Endothelial cell of hepatic sinusoid (primary cell): ENCODE measurements around the gene SLC9A9.

Source experiments
- in situ Hi-C: cut with HindIII; loops from 2 replicates; pipeline ENCODE4 v1.10.0; 2017; ENCODE audit warnings: low sequenced_read_pairs

The SLC9A9 gene

DNA sequence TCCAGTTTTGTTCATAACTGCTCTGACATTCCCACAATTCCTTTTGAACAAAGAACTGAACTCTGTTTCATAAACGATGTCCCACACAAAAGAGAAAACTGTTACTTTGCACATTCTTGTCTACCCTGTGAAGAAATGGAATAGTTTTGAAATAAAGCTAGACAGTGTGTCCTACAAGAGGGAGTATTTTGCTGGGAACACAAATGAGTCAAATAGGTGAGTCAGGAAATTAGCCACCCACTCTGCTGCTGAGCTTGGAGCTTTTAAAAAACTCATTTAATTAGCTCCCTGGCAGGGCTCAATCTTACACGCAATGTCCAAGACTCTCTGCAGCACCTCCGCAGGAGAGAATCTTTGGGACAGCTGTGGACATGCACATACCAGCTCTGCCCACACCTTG lies 193.4 kb downstream of the SLC9A9 start:
- in situ Hi-C loops: loop anchor here (25.0 kb wide), 1 partner anchor 543 kb away; the partner anchor contains the start of gene CHST2

DNA sequence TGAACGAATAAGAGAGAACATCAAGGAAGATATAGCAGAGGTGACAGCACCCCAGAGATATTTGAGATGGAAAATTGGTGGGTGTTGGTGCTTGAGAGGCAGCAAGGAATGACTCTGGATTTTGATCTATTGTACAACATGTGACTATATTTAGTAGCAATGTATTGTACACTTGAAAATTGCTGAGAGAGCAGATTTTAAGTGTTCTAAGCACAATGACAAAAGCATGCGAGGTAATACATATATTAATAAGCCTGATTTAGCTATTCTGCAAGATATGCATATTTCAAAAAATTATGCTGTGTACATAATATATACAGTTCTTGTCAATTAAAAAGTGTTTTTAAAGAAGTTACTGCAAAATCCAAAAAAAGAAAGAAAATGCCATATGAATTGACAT lies 194.3 kb downstream of the SLC9A9 start:
- in situ Hi-C loops: loop anchor here (25.0 kb wide), 1 partner anchor 542 kb away; the partner anchor contains the start of gene CHST2

DNA sequence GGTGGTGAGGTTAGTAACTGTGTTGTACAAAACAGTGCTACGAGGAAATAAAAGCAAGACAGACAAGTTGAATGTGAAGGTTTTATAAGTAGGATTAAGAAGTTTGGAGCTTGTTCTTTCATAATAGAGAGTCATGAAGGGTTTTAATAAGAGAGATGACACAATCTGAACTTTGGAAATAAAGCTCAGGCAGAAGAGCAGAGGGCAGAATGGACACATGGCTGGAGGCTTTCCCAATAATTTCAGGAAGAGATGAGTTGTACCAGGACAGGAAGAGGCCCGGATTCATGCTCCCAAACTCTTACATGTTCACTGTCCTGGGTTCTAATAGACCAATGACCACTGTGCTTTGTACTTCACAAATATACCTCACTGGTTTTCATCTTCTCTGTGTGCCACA lies 194.8 kb downstream of the SLC9A9 start:
- in situ Hi-C loops: loop anchor here (25.0 kb wide), 1 partner anchor 541 kb away; the partner anchor contains the start of gene CHST2

DNA sequence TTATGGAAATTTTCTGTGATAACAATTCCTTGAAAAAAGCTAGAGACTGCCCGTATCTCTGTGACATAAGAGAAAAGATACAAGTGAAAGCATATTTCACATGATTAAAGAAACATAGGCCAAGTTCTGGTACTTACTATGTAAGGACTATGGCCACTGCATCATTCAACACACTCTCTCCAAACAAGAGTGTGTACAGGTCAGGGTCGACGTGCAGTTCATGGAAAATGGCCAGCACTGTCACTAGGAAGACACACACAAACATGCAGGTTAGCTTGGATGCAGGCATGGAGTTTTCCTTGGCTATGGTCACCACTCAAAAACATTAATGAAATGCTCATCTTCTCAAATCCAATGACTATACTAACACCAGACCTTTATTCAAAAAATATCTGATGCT lies 196.2 kb downstream of the SLC9A9 start:
- in situ Hi-C loops: loop anchor here (25.0 kb wide), 1 partner anchor 540 kb away; the partner anchor contains the start of gene CHST2

DNA sequence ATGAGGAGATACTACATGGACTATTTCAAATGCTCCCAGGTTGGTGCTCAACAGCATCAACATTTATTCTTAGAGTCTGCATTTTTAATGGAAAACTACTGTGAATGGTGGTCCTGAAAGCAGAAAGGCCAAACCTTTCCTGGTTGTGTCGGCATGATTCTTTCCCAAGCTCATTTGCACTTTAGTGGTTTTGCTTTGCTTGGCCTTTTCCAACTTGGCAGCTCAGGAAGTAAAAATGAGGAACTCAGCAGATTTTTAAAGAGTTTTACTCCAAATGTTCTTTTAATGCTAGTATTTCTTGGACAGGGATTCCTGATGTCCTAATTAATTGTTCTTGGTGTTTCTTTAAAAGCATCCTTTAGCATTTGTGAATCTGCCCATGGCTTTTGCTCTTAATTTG lies 197.4 kb downstream of the SLC9A9 start:
- in situ Hi-C loops: loop anchor here (25.0 kb wide), 1 partner anchor 539 kb away; the partner anchor contains the start of gene CHST2

DNA sequence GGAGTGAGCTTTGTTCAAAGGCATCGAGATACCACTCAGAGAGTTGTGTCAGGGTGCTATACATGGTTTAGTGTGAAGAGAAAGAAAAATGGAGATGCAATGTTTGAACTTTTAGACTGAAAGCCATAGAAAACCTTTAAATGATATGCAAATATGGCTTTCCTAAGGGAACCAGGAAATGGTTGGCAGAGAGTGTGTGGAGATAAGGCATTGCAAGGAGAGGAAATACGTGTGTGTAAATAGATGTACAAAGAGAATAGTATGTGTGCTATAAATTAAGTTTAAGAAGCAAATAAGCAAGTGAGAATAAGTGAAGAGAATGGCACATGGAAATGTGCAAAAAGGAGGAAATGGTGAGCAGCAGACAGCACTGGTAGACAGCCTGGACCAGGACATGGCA lies 198.1 kb downstream of the SLC9A9 start:
- in situ Hi-C loops: loop anchor here (25.0 kb wide), 1 partner anchor 538 kb away; the partner anchor contains the start of gene CHST2

DNA sequence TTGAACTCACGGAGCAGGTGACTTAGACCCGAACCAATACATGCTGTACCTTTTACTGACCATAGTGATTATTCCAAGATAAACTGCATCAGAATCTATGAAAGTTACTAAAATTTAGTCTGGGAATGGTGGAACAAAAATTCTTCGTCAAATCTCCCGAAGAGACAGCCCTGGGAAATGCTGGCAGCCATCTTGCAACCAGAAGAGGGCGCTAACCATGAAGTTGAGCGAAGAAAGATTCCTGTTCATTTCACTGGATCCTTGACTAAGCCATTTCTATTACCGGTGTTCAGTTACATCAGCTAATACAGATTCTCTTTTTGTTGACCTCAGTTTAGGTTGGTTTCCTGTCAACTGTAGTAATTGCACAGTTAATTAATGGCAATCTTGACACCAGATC lies 199.6 kb downstream of the SLC9A9 start:
- in situ Hi-C loops: no loop called here

DNA sequence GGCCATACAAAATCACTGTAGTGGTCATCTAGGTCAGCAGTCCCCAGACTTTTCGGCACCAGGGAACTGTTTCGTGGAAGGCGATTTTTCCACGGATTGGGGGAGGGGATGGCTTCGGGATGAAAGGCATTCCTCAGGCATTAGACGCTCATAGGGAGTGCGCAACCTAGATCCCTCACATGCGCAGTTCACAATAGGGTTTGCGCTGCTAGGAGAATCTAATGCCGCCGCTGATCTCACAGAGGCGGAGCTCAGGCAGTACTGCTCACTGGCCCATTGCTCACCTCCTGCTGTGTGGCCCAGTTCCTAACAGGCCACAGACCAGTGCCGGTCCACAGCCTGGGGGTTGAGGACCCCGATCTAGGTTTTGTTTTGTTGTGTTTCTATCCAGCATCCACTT lies 200.1 kb downstream of the SLC9A9 start:
- in situ Hi-C loops: no loop called here

DNA sequence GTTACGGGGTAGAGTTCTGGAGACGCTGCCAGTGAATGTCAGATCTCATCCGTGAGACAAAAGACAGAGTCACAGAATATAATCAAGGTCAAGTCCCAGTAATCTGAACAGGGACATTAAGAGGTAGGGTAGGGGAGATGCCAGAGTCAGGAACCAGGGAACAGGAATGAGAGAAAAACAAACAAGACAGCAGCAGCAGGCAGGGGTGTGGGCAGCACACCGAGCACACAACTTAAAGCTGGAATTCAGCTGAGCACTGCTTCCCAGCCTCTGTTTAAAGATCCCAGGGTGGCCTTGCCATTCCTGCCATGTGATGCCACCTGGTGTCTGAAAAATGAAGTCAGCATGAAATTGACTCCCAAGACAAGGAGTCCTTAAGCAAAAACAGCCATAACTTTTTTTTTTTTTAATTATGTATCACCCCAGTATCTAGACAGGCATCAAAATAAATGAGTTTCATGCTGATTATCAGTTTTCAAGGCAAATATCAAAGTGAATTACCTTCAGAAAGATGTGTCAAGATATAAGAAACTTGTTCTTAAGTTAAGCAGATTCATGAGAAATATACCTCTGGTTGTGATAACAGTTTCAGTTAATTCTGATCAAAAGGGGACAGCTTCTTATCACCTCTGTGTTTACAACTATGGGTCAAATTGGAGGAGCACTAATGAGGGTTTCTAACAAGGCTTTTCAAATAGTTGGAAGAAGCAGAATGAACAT lies 203.7 kb downstream of the SLC9A9 start:
- in situ Hi-C loops: no loop called here

DNA sequence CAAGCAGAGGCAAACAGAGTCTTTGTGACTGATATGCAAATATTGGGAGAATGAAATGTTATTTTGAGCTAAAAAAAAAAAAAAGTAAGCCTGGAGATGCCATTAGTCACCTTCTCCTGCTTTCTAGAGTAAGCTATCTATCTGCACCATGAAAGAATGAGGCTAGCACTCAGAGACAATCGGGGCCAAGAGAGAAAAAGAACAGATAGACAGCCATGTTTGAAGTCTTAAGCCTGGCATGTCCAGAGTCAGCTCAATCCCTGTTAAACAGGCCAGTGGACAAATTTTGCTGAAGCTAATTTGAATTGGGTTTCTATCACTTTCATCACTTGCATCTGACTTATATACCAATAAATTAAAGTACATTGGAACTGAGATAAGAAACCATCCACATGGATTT lies 204.4 kb downstream of the SLC9A9 start:
- in situ Hi-C loops: no loop called here

DNA sequence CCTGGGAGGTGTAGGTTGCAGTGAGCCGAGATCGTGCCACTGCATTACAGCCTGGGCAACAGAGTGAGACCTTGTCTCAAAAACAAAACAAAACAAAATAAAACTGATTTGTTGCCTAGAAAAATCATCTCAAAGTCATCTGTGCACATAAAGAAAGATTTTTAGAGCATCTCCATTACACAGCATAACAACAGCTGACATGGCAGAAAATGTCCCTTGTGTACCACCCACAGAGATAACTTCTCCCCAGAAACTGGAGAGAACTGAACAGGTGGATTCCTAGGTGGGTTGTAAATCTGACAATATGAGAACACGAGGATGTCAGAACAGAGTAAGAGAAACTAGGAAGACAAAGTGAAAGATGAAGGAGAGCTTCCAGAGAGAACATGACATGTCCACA lies 207.5 kb downstream of the SLC9A9 start:
- in situ Hi-C loops: no loop called here

DNA sequence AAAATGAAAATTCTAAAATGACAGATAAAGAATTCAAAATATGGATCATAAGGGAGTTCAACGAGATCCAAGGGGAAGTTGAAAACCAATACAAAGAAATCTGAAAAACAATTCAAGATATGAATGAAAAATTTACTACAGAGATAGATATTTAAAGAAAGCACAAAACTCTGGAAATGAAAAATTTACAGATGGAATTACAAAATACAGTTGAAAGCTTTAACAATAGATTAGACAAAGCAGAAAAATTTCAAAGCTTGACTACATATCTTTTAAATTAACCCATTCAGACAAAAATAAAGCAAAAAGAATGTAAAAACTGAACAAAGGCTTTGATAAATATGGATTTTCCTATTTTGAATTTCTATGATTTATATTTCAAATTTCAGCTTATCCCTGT lies 211.1 kb downstream of the SLC9A9 start:
- in situ Hi-C loops: no loop called here

DNA sequence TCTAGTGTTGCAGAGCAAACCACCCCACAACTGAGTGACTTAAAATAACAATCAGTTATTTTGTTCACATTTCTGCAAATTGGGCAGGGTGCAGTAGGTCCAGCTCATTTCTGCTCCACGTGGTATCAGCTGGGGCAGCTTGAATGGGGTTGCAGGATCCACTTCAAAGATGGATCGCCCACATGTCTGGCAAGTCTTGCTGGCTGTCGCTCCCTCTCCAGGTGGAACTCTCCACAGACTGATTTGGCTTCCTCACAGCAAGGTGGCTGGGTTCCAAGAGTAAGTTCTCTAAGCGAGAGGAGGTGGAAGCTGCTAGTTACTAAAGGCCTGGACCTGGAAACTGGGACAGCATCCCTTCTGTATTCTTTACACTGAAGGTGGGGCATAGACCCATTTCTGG lies 213.3 kb downstream of the SLC9A9 start:
- in situ Hi-C loops: no loop called here

DNA sequence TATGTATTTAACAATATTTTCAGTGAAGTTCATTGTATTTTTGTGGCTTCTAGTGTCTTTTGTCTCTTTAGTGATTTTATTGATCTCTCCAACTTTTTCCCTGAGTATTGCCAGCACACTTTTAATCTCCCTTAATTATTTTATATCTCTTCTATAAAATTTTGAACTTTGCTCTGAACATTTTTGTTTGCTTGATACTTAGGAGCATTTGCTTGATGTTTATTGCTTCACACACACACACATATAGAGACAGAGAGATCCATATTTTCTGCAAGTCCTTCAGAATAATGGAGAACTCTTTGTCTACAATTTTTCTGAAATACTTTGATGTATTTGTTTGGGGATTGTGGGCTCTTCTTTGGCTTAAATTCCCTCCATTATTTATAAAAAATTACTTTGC lies 213.8 kb downstream of the SLC9A9 start:
- in situ Hi-C loops: no loop called here

DNA sequence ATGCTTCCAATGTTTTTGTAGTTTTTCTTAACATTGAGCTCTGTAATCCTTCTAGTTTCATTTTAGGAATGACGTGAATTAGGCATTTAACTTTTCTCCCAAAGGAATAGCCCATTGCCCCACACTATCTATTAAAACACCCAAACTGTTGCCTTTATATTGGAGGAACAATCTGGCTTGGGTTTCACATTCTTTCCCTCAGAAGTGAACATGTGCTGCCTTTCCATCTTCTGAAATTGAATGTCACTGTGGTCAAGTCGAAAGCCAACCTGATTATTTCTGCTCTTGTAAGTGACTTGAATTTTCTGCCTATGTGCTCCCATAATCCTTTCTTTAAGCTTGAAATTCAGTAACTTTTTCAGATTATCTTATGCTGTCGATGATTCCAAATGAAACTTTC lies 214.5 kb downstream of the SLC9A9 start:
- in situ Hi-C loops: no loop called here

DNA sequence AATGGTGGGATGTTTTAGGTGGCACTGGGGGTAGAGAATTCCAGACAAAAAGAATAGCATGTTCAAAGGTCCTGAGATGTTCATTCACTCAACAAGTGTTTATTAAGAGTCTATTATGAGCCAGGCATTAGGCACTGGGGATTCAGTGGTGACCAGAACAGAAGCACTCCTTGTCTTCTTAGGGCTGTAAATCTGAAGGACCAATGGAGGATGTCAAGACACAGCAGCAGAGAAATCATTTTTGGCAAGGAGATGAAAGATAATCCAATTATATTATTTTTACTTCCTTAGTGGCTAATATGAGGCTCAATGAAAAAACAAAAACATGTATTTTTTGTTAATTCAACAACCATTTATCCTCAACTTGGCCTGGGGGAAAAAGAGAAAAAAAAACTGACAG lies 218.5 kb downstream of the SLC9A9 start:
- in situ Hi-C loops: no loop called here

DNA sequence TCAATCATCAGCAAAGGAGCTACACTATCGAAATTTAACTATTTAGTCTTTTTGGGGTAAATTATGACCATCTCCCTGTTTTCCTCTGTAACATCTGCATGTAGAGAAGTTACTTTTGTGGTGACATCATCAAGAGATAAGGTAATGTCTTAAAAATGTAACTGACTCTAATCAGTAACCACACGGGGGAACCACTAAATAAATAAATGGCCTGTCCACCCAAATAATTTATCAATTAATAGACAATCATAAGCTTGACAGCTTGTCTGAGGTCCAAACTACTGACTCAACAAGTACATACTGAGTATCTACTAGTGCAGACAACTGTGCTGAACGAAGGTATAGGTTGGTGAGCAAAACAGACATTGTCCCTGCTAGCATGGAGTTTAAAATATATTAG lies 219.3 kb downstream of the SLC9A9 start:
- in situ Hi-C loops: no loop called here

DNA sequence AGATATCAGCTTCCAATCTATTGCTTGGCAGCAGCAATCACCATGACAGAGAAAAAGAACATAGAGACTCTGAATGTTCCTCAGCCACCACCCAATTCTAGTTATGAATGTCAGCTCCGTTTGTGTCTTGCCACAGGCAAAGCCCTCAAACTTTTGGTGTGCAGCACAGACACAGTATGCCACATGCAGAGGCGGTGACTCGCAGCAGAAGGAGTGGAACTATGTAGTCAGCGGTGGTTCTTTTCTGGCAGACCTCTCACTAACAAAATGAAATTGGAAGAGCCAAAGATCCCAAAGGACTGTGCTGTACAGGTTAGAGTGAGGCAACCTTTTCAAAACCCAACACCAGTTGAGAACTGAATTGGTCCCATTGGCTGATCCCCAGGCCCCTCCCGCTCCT lies 220.9 kb downstream of the SLC9A9 start:
- in situ Hi-C loops: no loop called here

DNA sequence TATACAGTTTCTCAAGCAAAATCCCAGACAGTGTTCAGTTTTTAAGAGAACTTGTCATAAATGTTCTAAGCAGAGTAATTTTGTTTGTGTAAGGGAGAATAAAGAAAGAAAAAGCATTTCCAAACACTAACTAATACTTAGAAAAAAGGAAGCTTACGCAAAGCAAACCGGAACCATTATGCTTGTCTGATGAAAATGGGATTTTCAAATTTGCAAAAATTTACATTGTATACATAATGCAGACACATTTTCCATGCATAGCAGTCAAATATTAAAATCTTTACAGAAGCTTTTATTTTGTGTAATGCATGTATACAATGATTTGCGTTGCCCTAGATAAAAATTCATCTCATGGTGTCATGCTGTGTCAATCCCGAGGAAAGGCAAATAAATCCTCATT lies 229.0 kb downstream of the SLC9A9 start:
- in situ Hi-C loops: no loop called here

DNA sequence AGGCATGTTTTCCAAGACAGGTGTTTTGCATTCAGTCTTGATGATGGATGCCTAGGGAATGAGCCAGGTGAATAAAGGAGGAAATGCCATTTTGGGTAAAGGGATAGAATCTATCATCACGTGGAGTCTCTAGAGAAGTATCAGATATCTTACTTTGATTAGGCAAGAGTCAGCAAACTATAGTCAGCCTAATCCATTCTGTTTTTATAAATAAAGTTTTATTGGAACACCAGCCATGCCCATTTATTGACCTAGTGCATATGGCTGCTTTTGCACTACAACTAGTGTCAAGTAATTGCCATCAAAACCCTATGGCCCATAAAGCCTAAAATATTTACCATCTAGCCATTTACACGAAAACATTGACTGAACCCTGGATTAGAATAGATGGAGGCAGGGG lies 231.2 kb downstream of the SLC9A9 start:
- in situ Hi-C loops: no loop called here

DNA sequence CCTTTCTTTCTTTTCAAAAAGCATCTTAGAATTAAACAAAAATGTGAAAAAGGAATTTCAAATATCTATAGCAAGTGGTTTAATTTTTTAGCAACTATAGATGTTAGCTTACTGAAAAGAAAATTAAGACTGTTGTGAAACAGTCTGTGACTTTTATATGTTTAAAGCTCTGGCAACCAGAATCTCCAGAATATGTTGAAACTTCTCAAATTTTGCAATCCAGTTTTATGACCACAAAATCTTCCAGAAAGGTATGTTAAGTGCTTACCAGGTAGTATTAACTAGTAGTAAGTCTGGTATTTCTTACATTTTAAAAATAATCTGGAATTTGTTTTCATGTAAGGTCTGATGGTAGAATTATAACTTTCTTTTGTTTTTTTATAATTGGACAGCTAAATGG lies 235.0 kb downstream of the SLC9A9 start:
- in situ Hi-C loops: no loop called here

DNA sequence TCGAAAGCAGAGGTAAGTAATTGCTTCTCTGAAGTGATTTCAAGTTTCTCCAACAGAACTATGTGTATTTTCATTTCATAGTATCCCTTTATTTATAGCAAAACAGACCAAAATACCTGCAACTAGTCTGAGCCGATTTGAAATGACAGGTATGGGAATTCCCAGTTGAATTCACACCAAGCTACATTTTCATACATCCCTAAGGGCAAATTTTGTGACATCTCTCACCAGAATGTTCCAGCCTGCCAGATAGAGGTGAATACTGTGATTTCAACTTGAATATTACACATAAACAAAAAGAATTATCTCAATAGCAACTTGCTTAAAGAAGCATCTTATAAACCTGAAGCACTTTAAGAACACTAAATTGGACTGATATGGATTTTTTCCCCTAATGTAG lies 235.7 kb downstream of the SLC9A9 start:
- in situ Hi-C loops: no loop called here

DNA sequence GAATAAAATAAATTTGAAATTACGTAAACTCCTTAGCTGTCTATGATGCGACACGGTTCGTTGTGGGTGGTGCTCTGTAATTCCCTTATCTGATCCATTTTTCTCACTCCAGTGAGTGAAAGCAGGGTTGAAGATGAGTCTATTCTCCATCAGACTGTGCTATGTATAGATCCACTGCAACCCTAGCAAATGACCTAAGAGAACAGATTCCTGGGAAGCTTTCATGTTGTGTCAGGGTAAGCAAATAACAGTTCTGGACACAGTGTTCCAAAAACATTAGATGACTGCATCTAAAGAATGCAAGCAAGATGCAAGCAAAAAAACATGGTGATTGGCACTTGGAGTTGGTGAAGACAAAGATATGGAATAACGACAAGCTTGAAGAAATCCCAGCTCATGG lies 239.3 kb downstream of the SLC9A9 start:
- in situ Hi-C loops: no loop called here
